B cell (primary cell): ENCODE results near the gene ZNF443. TPM values are rescaled to one million over a fixed set of nuclear protein-coding genes. Genes with fewer than 3 reads are reported as not detected.
"Not testable (repeated sequence)": the region's sequence is repeated elsewhere in the genome, so short reads cannot be mapped to it uniquely, and the experiment has no call there.

Experiments
- ATAC-seq: fragments of 200-7000 bp; cut with Tn5 transposase; one replicate; pipeline ENCODE4 v1.10.0; 2021; ENCODE audit warnings: low read depth, mild to moderate bottlenecking, moderate number of reproducible peaks, moderate library complexity
- CTCF ChIA-PET: fragments of 350-600 bp; sonication (Branson Sonifier 250); formaldehyde crosslinking; loops from one replicate; lab custom pipeline; 2021; ENCODE audit warnings: antibody characterized with exemption, inconsistent platforms; lab: Charles Lee
- POLR2A ChIA-PET: fragments of 350-600 bp; sonication (Branson Sonifier 250); formaldehyde crosslinking; loops from one replicate; lab custom pipeline; 2021; ENCODE audit warnings: antibody characterized with exemption; lab: Charles Lee
- DNase-seq: peaks from one replicate; pipeline ENCODE4 v3.0.0; 2013
- H2AFZ ChIP-seq: 2 replicates; pipeline ENCODE4 v1.6.1; 2012; ENCODE audit warnings: mild to moderate bottlenecking, low read depth, low read length; ENCODE audit not compliant: insufficient read depth, poor library complexity, severe bottlenecking
- H3K27ac ChIP-seq, 2 donors: 1 replicate in 1 of 2; 2 replicates in 1 of 2; pipeline ENCODE4 v1.5.1; 2012 to 2013; ENCODE audit warnings: low read length in 2 of 2, mild to moderate bottlenecking in 2 of 2, moderate library complexity in 1 of 2
- H3K27me3 ChIP-seq, 4 experiments: fragments of 200-600 bp in 1 of 4; sonication (generic) in 1 of 4; replicated peaks in 1 of 4; 1 replicate in 2 of 4; 2 replicates in 2 of 4; pipeline versions ENCODE4 v1.6.1 to v1.7.0; 2013 to 2016; ENCODE audit warnings: low read length in 3 of 4, mild to moderate bottlenecking in 2 of 4, mixed read lengths in 1 of 4, moderate library complexity in 1 of 4; ENCODE audit not compliant: insufficient read depth in 4 of 4, control insufficient read depth in 3 of 4; ENCODE audit errors: control extremely low read depth in 1 of 4
- H3K36me3 ChIP-seq, 2 experiments: replicated peaks in 1 of 2; 1 replicate in 1 of 2; 2 replicates in 1 of 2; pipeline versions ENCODE4 v1.6.1 to v1.7.1; 2013; ENCODE audit warnings: low read length in 1 of 2; ENCODE audit not compliant: insufficient read depth in 2 of 2, control insufficient read depth in 1 of 2; ENCODE audit errors: control extremely low read depth in 1 of 2, extremely low read depth in 1 of 2
- H3K4me1 ChIP-seq, 2 donors: fragments of 200-600 bp in 1 of 2; sonication (generic) in 1 of 2; 1 replicate in 1 of 2; 2 replicates in 1 of 2; pipeline versions ENCODE4 v1.5.1 to v1.6.1; 2013 to 2017; ENCODE audit warnings: low read length in 2 of 2; ENCODE audit not compliant: control insufficient read depth in 2 of 2, insufficient read depth in 2 of 2
- H3K4me2 ChIP-seq: replicated peaks from 2 replicates; pipeline ENCODE3; 2012; ENCODE audit warnings: mild to moderate bottlenecking, low read depth, low read length; ENCODE audit not compliant: poor library complexity, severe bottlenecking
- H3K4me3 ChIP-seq, 5 experiments: fragments of 200-600 bp in 1 of 5; sonication (generic) in 1 of 5; 1 replicate in 3 of 5; 2 replicates in 2 of 5; pipeline versions ENCODE4 v1.5.1 to v1.7.0; 2011 to 2016; ENCODE audit warnings: low read length in 4 of 5, mild to moderate bottlenecking in 4 of 5, low read depth in 2 of 5, control low read depth in 1 of 5, moderate library complexity in 1 of 5; ENCODE audit not compliant: insufficient read depth in 1 of 5; ENCODE audit errors: control extremely low read depth in 1 of 5, extremely low read depth in 1 of 5
- H3K79me2 ChIP-seq: fragments of 200-600 bp; sonication (generic); one replicate; pipeline ENCODE4 v1.6.0; 2016; ENCODE audit warnings: low read length; ENCODE audit not compliant: control insufficient read depth, insufficient read depth
- H3K9ac ChIP-seq: fragments of 200-600 bp; sonication (generic); 2 replicates; pipeline ENCODE4 v1.6.1; 2017; ENCODE audit warnings: mild to moderate bottlenecking, low read length, moderate library complexity
- H3K9me3 ChIP-seq, 3 donors: one replicate each; pipeline versions ENCODE4 v1.6.1 to v1.7.1; 2013; ENCODE audit warnings: low read length in 2 of 3; ENCODE audit not compliant: control insufficient read depth in 2 of 3, insufficient read depth in 1 of 3; ENCODE audit errors: control extremely low read depth in 1 of 3
- H4K20me1 ChIP-seq: 2 replicates; pipeline ENCODE4 v1.6.0; 2012; ENCODE audit warnings: mild to moderate bottlenecking, low read length; ENCODE audit not compliant: insufficient read depth, control insufficient read depth, poor library complexity, severe bottlenecking
- H3K27ac Mint-ChIP-seq: one replicate; pipeline ENCODE4 v1.8.0; 2021; ENCODE audit warnings: mixed read lengths
- H3K27me3 Mint-ChIP-seq: one replicate; pipeline ENCODE4 v1.8.0; 2021; ENCODE audit warnings: mixed read lengths
- H3K4me1 Mint-ChIP-seq: one replicate; pipeline ENCODE4 v1.8.0; 2021; ENCODE audit warnings: mixed read lengths
- H3K4me3 Mint-ChIP-seq: one replicate; pipeline ENCODE4 v1.8.0; 2021; ENCODE audit warnings: mixed read lengths
- H3K9me3 Mint-ChIP-seq: one replicate; pipeline ENCODE4 v1.8.0; 2022; ENCODE audit warnings: mixed read lengths; ENCODE audit not compliant: insufficient read depth
- CTCF ChIP-seq: fragments of 200-600 bp; IDR thresholded peaks from one replicate; pipeline ENCODE4 v1.8.0; 2022; ENCODE audit warnings: antibody characterized with exemption, mild to moderate bottlenecking
- EZH2 ChIP-seq: IDR thresholded peaks from 2 replicates; pipeline ENCODE4 v1.6.1; 2012; ENCODE audit warnings: borderline replicate concordance, low read depth, mild to moderate bottlenecking, moderate library complexity, low read length; ENCODE audit not compliant: insufficient read depth, poor library complexity, severe bottlenecking
- WGBS: methylation state at CpG from one replicate; pipeline ENCODE4 v1.1.5; 2013; ENCODE audit warnings: missing lambda C conversion rate; ENCODE audit not compliant: insufficient coverage; 5-methylcytosine and 5-hydroxymethylcytosine counted together
- intact Hi-C: fragments of 100-400 bp; cut with micrococcal nuclease; formaldehyde crosslinking; loops from one replicate; pipeline ENCODE4 v1.10.0; 2022
- polyA plus RNA-seq: library from polyadenylated mRNA; depleted of rRNA; stranded (reverse); fragments of >200 nt; gene quantifications from 2 replicates; pipeline ENCODE4 v1.2.3, GENCODE V29; 2012
- total RNA-seq, 2 donors: library from RNA; stranded (reverse); fragments of 120-200 nt in 1 of 2; gene quantifications; 1 replicate in 1 of 2; 2 replicates in 1 of 2; pipeline versions ENCODE4 v1.2.3 to v1.2.4, GENCODE V29; 2013 to 2022

ZNF443 gene
- total and polyA plus RNA-seq, 2 donors (not counting 1 experiment from before 2014, with no cell fraction given), result 1.2 to 5.5 TPM

GRCh38 chr19:12448808-12449207, 8.0 kb upstream of the ZNF443 start:
- H3K4me2 ChIP-seq, result no peak overlapping the region
- H3K27me3 ChIP-seq, result no peaks in the 10 kb centered on the region
- POLR2A ChIA-PET, result no interaction called here
- no peak overlapping the region for H3K4me3 Mint-ChIP-seq
- WGBS, result 70% methylated on average over 2 of the region's 2 CpGs
- intact Hi-C loops, result no loop called here
- no peak overlapping the region for H3K27ac ChIP-seq
- H3K4me1 Mint-ChIP-seq, result no peaks in the 10 kb centered on the region
- H3K27me3 Mint-ChIP-seq, result no peaks in the 10 kb centered on the region
- H3K9me3 ChIP-seq, result peaks cover 0 to 48% (median 19%) of the 10 kb centered on the region in 3 donors
- DNase-seq (no peak), ATAC-seq (no peak)
- no peak overlapping the region for H2AFZ ChIP-seq
- TF ChIP-seq CTCF (no peak), EZH2 (no peak)
- H4K20me1 ChIP-seq, result no peaks in the 10 kb centered on the region
- H3K36me3 ChIP-seq, result no peaks in the 10 kb centered on the region
- H3K9me3 Mint-ChIP-seq, result peaks cover 19% of the 10 kb centered on the region
- no peak overlapping the region for H3K9ac ChIP-seq
- no peaks in the 10 kb centered on the region for H3K4me1 ChIP-seq
- CTCF ChIA-PET, result no interaction called here
- no peak overlapping the region for H3K4me3 ChIP-seq
- H3K27ac Mint-ChIP-seq, result no peak overlapping the region
- no peaks in the 10 kb centered on the region for H3K79me2 ChIP-seq

GRCh38 chr19:12439686-12440540, 908 bp downstream of the ZNF443 start:
- Histone ChIP-seq H3K9me3 (peaks cover 0 to 11% (median 3%) of the 10 kb centered on the region in 3 donors), H3K4me3 (peak overlapping the region; percentile 38 to 91 (median 86)), H3K9ac (peak overlapping the region; percentile 81), H3K4me2 (peak overlapping the region; percentile 86), H2AFZ (peak overlapping the region; percentile 91), H3K27ac (peak overlapping the region in 1 of 2 donors; percentile 68)
- intact Hi-C loops, result loop anchor here (2.0 to 5.0 kb wide), 3 partner anchors 39 to 227 kb away; partner anchors contain the start of genes MAN2B1, WDR83, ZNF563 and ZNF799
- Mint-ChIP-seq H3K4me3 (peak overlapping the region; percentile 99), H3K4me1 (peaks cover 24% of the 10 kb centered on the region), H3K27ac (peak overlapping the region; percentile 74)
- POLR2A ChIA-PET, result interaction anchor here (1.5 kb wide), 1 partner anchor 75 kb away, joined by 4 read pairs; the partner anchor contains the start of gene ZNF442
- 1% methylated on average over 15 of the region's 28 CpGs for whole genome bisulfite sequencing
- CTCF ChIA-PET, H4K20me1 ChIP-seq, H3K79me2 ChIP-seq, H3K27me3 ChIP-seq, H3K4me1 ChIP-seq, H3K36me3 ChIP-seq, H3K9me3 Mint-ChIP-seq, H3K27me3 Mint-ChIP-seq: not testable (repeated sequence)
- DNase-seq, result peak; percentile 59
- peak; percentile 11 for ATAC-seq

- ATAC-seq, H3K9ac ChIP-seq, H3K27ac ChIP-seq, H3K9me3 Mint-ChIP-seq, H3K27me3 Mint-ChIP-seq, H4K20me1 ChIP-seq, H3K4me1 Mint-ChIP-seq, H3K4me2 ChIP-seq, H3K27ac Mint-ChIP-seq, H3K27me3 ChIP-seq, H3K79me2 ChIP-seq, intact Hi-C loops, DNase-seq, CTCF ChIA-PET, POLR2A ChIA-PET, H3K4me1 ChIP-seq, H3K4me3 ChIP-seq, H3K9me3 ChIP-seq, H3K4me3 Mint-ChIP-seq, H2AFZ ChIP-seq: not testable (repeated sequence)
- peaks cover 7 to 18% of the 10 kb centered on the region in 2 experiments for H3K36me3 ChIP-seq
- WGBS, result no CpG with 5 or more reads among the region's 6 CpGs
These were observed 10.0 kb downstream of the ZNF443 start for GRCh38 chr19:12430726-12431299.
